GM12878 (cell line): ENCODE results near the gene IGLL1. TPM values are rescaled to one million over a fixed set of nuclear protein-coding genes. Genes with fewer than 3 reads are reported as not detected.

Experiments used
- ATAC-seq: fragments of 200-7000 bp; cut with Tn5 transposase; 3 replicates; pipeline ENCODE4 v1.9.1; 2020; ENCODE audit warnings: mild to moderate bottlenecking, moderate library complexity
- BruUV-seq: library from RNA; stranded (reverse); fragments of 400-500 nt; replicated peaks from 2 replicates; lab custom pipeline; 2021; lab: Mats Ljungman, UMichigan
- CTCF ChIA-PET: fragments of 300-600 bp; sonication (Branson Sonifier 250); formaldehyde crosslinking; extraction: SDS; loops from one replicate; lab custom pipeline; 2021; ENCODE audit warnings: inconsistent platforms; lab: Yijun Ruan, JAX
- POLR2A ChIA-PET: fragments of 350-600 bp; formaldehyde crosslinking; extraction: SDS; loops from one replicate; lab custom pipeline; 2021; ENCODE audit warnings: inconsistent platforms; lab: Charles Lee
- RAD21 ChIA-PET: fragments of 300-600 bp; sonication (Branson Sonifier 250); formaldehyde crosslinking; loops from one replicate; lab custom pipeline; 2023; ENCODE audit warnings: antibody characterized with exemption; ENCODE audit not compliant: unreplicated experiment; lab: Charles Lee
- SMC1A ChIA-PET: fragments of 300-600 bp; sonication (Branson Sonifier 250); formaldehyde crosslinking; loops from one replicate; lab custom pipeline; 2023; ENCODE audit not compliant: unreplicated experiment, uncharacterized antibody; lab: Charles Lee
- DNase-seq: peaks from one replicate; pipeline ENCODE4 v3.0.0-alpha.2; 2011; ENCODE audit warnings: low read depth, low spot score
- FAIRE-seq: peaks from 3 replicates; lab custom pipeline; 2011; peaks lifted over from hg19 to GRCh38; lab: Jason Lieb, UNC
- H2AFZ ChIP-seq: 2 replicates; pipeline ENCODE4 v1.6.0; 2011; ENCODE audit warnings: low read depth, low read length, control low read depth; ENCODE audit not compliant: control insufficient read depth
- H3K27ac ChIP-seq: 2 replicates; pipeline ENCODE4 v1.5.1; 2011; ENCODE audit warnings: control low read depth; ENCODE audit not compliant: control insufficient read depth, insufficient read depth
- H3K27me3 ChIP-seq, 2 experiments: replicated peaks in 1 of 2; 2 replicates each; pipeline versions ENCODE4 v1.6.0 to v1.6.1; 2011; ENCODE audit warnings: low read length in 1 of 2; ENCODE audit not compliant: control insufficient read depth in 2 of 2, insufficient read depth in 2 of 2
- H3K36me3 ChIP-seq, 2 experiments: 2 replicates each; pipeline ENCODE4 v1.5.1; 2011; ENCODE audit warnings: low read length in 1 of 2; ENCODE audit not compliant: control insufficient read depth in 2 of 2, insufficient read depth in 2 of 2
- H3K4me1 ChIP-seq: 2 replicates; pipeline ENCODE4 v1.6.1; 2011; ENCODE audit warnings: mild to moderate bottlenecking, low read length, moderate library complexity, mixed read lengths; ENCODE audit not compliant: control insufficient read depth, insufficient read depth
- H3K4me2 ChIP-seq: 2 replicates; pipeline ENCODE4 v1.6.0; 2011; ENCODE audit warnings: control low read depth; ENCODE audit not compliant: control insufficient read depth, insufficient read depth
- H3K4me3 ChIP-seq: fragments of 200-600 bp; sonication (generic); 2 replicates; pipeline ENCODE4 v1.5.1; 2016
- H3K79me2 ChIP-seq: 2 replicates; pipeline ENCODE4 v1.6.0; 2011; ENCODE audit warnings: low read length; ENCODE audit not compliant: control insufficient read depth, insufficient read depth
- H3K9ac ChIP-seq: 2 replicates; pipeline ENCODE4 v1.8.0; 2011; ENCODE audit warnings: low read length, control low read depth, mixed read lengths; ENCODE audit not compliant: control insufficient read depth, insufficient read depth
- H3K9me3 ChIP-seq: replicated peaks from 3 replicates; pipeline ENCODE4 v1.5.1; 2011; ENCODE audit warnings: mild to moderate bottlenecking, low read length; ENCODE audit not compliant: control insufficient read depth, insufficient read depth
- H4K20me1 ChIP-seq: 2 replicates; pipeline ENCODE4 v1.6.0; 2011; ENCODE audit not compliant: control insufficient read depth, insufficient read depth
- DPF2 ChIP-seq: fragments of 450-650 bp; IDR thresholded peaks from 2 replicates; pipeline ENCODE4 v1.6.1; 2017; ENCODE audit warnings: mild to moderate bottlenecking
- FOS ChIP-seq: IDR thresholded peaks from 3 replicates; pipeline ENCODE4 v1.6.1; 2011; ENCODE audit warnings: borderline replicate concordance; ENCODE audit not compliant: insufficient read length; ENCODE audit errors: extremely low read depth
- HDAC6 ChIP-seq: fragments of 200-600 bp; sonication (generic); IDR thresholded peaks from one replicate; pipeline ENCODE4 v1.8.0; 2017; ENCODE audit warnings: antibody characterized with exemption; ENCODE audit not compliant: unreplicated experiment
- IKZF1 ChIP-seq: fragments of 450-650 bp; conservative IDR thresholded peaks from 2 replicates; pipeline ENCODE4 v1.6.1; 2017; ENCODE audit warnings: antibody characterized with exemption, mild to moderate bottlenecking
- IKZF2 ChIP-seq, 2 experiments: fragments of 450-650 bp; IDR thresholded peaks; 2 replicates each; pipeline ENCODE4 v1.6.1; 2017; ENCODE audit warnings: mild to moderate bottlenecking in 2 of 2, moderate library complexity in 2 of 2
- LARP7 ChIP-seq: fragments of 450-650 bp; IDR thresholded peaks from 2 replicates; pipeline ENCODE4 v1.6.1; 2017; ENCODE audit warnings: mild to moderate bottlenecking
- MYC ChIP-seq: IDR thresholded peaks from 2 replicates; pipeline ENCODE4 v1.6.1; 2011; ENCODE audit warnings: mild to moderate bottlenecking, low read length, moderate library complexity, inconsistent platforms; ENCODE audit not compliant: insufficient read depth, insufficient replicate concordance, insufficient read length, severe bottlenecking
- POLR2AphosphoS2 ChIP-seq: IDR thresholded peaks from 2 replicates; pipeline ENCODE4 v1.6.1; 2011; ENCODE audit warnings: low read depth, mild to moderate bottlenecking, low read length, improper control_type of control experiment, moderate library complexity
- SPI1 ChIP-seq: IDR thresholded peaks from 2 replicates; pipeline ENCODE4 v1.6.1; 2011; ENCODE audit warnings: low read depth, mild to moderate bottlenecking, low read length, moderate library complexity, borderline replicate concordance; ENCODE audit not compliant: insufficient read depth
- SREBF1 ChIP-seq: IDR thresholded peaks from 2 replicates; pipeline ENCODE4 v1.6.1; 2012; ENCODE audit warnings: mild to moderate bottlenecking, low read length
- STAT1 ChIP-seq: fragments of 450-650 bp; conservative IDR thresholded peaks from 2 replicates; pipeline ENCODE4 v1.6.1; 2014; ENCODE audit warnings: antibody characterized with exemption, mild to moderate bottlenecking
- SUZ12 ChIP-seq: fragments of 200-600 bp; sonication (generic); IDR thresholded peaks from one replicate; pipeline ENCODE4 v1.6.1; 2018; ENCODE audit warnings: antibody characterized with exemption, mild to moderate bottlenecking; ENCODE audit not compliant: unreplicated experiment
- WGBS: methylation state at CpG from one replicate; pipeline ENCODE4 v1.1.6; 2016; ENCODE audit warnings: low lambda C conversion rate; ENCODE audit not compliant: insufficient replicate concordance, insufficient coverage; ENCODE audit errors: missing lambda C conversion rate; 5-methylcytosine and 5-hydroxymethylcytosine counted together
- in situ Hi-C: fragments of 300-500 bp; cut with MboI; formaldehyde crosslinking; loops from 9 replicates; pipeline ENCODE4 v1.14.3; 2018; ENCODE audit warnings: mixed read lengths
- intact Hi-C: fragments of 100-400 bp; cut with micrococcal nuclease; formaldehyde crosslinking; loops from one replicate; pipeline ENCODE4 v1.14.2; 2022; ENCODE audit not compliant: unreplicated experiment
- polyA plus RNA-seq, 11 experiments: library from polyadenylated mRNA; depleted of rRNA in 4 of 11; unstranded in 6 of 11; stranded (reverse) in 5 of 11; fragments of >200 nt; fragmentation: Nextera tagmentation in 4 of 11; fragmentation: Illumina TruSeq in 1 of 11; extraction: Ambion mirVana in 4 of 11; extraction: Trizol in 1 of 11; gene quantifications; 1 replicate in 1 of 11; 2 replicates in 10 of 11; pipeline versions ENCODE4 v1.2.1 to v1.2.3, GENCODE V29; 2011 to 2016; ENCODE audit warnings: inconsistent platforms in 2 of 11, missing spikeins in 2 of 11, low read depth in 1 of 11
- total RNA-seq, 4 experiments: library from RNA; depleted of rRNA in 3 of 4; stranded (reverse); fragments of >200 nt in 3 of 4; fragmentation: Illumina TruSeq in 1 of 4; extraction: Trizol in 1 of 4; gene quantifications; 2 replicates each; pipeline versions ENCODE4 v1.2.1 to v1.2.3, GENCODE V29; 2013 to 2021
- TF ChIP-seq, protein P1 (sequence below): fragments of 450-650 bp; IDR thresholded peaks from 2 replicates; pipeline ENCODE4 v1.6.1; 2018; ENCODE audit warnings: borderline replicate concordance, mild to moderate bottlenecking; ENCODE audit not compliant: partially characterized antibody
- TF ChIP-seq, protein P2 (sequence below), 3 experiments: IDR thresholded peaks in 2 of 3; conservative IDR thresholded peaks in 1 of 3; 2 replicates each; pipeline ENCODE4 v1.5.1; 2011; ENCODE audit warnings: low read depth in 3 of 3, low read length in 3 of 3, mild to moderate bottlenecking in 3 of 3, control low read depth in 2 of 3, moderate library complexity in 2 of 3, inconsistent platforms in 1 of 3, mixed read lengths in 1 of 3; ENCODE audit not compliant: control insufficient read depth in 2 of 3, insufficient read depth in 1 of 3; ENCODE audit errors: extremely low read depth in 1 of 3
- TF ChIP-seq, protein P3 (sequence below): IDR thresholded peaks from 2 replicates; pipeline ENCODE4 v1.6.1; 2012; ENCODE audit warnings: low read depth, low read length, improper control_type of control experiment

IGLL1 gene
- total and polyA plus RNA-seq, 10 of the 15 experiments (the other 5 are each of a cell fraction or from before 2014, with no cell fraction given): not detected

DNA sequence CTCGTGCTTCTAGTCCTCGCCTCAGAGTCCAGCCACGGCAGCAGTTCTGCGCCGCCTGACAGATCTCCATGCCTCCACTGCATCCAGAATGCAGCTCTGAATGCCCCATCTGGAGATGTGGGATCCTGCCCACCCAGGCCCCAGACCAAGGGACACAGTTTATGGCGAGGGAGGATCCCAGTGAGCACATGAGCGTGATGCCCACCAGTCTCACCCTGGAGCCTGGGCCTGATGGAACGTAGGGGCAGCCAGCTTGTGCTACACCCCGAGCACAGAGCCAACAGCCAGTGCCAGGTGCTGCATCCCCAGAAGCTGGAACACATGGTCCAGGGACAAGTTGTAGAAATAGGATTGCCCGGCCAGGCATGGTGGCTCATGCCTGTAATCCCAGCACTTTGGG lies 10.4 kb downstream of the IGLL1 start:
- FAIRE-seq (no peak), ATAC-seq (no peak), DNase-seq (no peak)
- intact Hi-C loops: no loop called here
- ChIA-PET POLR2A (no interaction called here), RAD21 (no interaction called here), CTCF (interaction anchor here (1.0 kb wide), 1 partner anchor 20 kb away, joined by 3 read pairs; no protein-coding TSS in a partner anchor), SMC1A (no interaction called here)
- Histone ChIP-seq H4K20me1 (no peaks in the 10 kb centered on the region), H3K4me1 (no peaks in the 10 kb centered on the region), H3K4me2 (no peak overlapping the region), H3K79me2 (no peaks in the 10 kb centered on the region), H3K27ac (no peak overlapping the region), H3K4me3 (no peak overlapping the region), H3K36me3 (no peaks in the 10 kb centered on the region), H3K27me3 (peaks cover 5 to 11% of the 10 kb centered on the region in 2 experiments), H3K9ac (no peak overlapping the region), H2AFZ (no peak overlapping the region), H3K9me3 (no peaks in the 10 kb centered on the region)
- no TSS peak for BruUV-seq
- TF ChIP-seq HDAC6: no peak
- no peak for TF ChIP-seq POLR2AphosphoS2
- TF ChIP-seq SREBF1: no peak
- TF ChIP-seq IKZF1: no peak
- TF ChIP-seq, protein P1, sequence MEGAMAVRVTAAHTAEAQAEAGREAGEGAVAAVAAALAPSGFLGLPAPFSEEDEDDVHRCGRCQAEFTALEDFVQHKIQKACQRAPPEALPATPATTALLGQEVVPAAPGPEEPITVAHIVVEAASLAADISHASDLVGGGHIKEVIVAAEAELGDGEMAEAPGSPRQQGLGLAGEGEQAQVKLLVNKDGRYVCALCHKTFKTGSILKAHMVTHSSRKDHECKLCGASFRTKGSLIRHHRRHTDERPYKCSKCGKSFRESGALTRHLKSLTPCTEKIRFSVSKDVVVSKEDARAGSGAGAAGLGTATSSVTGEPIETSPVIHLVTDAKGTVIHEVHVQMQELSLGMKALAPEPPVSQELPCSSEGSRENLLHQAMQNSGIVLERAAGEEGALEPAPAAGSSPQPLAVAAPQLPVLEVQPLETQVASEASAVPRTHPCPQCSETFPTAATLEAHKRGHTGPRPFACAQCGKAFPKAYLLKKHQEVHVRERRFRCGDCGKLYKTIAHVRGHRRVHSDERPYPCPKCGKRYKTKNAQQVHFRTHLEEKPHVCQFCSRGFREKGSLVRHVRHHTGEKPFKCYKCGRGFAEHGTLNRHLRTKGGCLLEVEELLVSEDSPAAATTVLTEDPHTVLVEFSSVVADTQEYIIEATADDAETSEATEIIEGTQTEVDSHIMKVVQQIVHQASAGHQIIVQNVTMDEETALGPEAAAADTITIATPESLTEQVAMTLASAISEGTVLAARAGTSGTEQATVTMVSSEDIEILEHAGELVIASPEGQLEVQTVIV: no peak
- no peak for TF ChIP-seq LARP7
- no peak for TF ChIP-seq DPF2
- no peak for TF ChIP-seq SUZ12
- no peak for TF ChIP-seq FOS
- TF ChIP-seq MYC: no peak
- TF ChIP-seq, protein P2, sequence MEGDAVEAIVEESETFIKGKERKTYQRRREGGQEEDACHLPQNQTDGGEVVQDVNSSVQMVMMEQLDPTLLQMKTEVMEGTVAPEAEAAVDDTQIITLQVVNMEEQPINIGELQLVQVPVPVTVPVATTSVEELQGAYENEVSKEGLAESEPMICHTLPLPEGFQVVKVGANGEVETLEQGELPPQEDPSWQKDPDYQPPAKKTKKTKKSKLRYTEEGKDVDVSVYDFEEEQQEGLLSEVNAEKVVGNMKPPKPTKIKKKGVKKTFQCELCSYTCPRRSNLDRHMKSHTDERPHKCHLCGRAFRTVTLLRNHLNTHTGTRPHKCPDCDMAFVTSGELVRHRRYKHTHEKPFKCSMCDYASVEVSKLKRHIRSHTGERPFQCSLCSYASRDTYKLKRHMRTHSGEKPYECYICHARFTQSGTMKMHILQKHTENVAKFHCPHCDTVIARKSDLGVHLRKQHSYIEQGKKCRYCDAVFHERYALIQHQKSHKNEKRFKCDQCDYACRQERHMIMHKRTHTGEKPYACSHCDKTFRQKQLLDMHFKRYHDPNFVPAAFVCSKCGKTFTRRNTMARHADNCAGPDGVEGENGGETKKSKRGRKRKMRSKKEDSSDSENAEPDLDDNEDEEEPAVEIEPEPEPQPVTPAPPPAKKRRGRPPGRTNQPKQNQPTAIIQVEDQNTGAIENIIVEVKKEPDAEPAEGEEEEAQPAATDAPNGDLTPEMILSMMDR (IDR thresholded peaks at IDR 0.05 in 2 of 3, conservative IDR thresholded peaks at IDR 0.05 in 1 of 3; ENCODE audit: control insufficient read depth in 2 of 3, extremely low read depth in 1 of 3, insufficient read depth in 1 of 3, low read depth in 3 of 3, low read length in 3 of 3): no peak
- TF ChIP-seq STAT1: no peak
- TF ChIP-seq SPI1: no peak
- no peak for TF ChIP-seq IKZF2 (IDR thresholded peaks at IDR 0.05)
- TF ChIP-seq, protein P3, sequence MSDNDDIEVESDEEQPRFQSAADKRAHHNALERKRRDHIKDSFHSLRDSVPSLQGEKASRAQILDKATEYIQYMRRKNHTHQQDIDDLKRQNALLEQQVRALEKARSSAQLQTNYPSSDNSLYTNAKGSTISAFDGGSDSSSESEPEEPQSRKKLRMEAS: no peak
- in situ Hi-C loops: no loop called here
- WGBS: 54% methylated on average over 10 of the region's 10 CpGs
